IMR-90 (cell line): ENCODE results near the gene PUM2. TPM values are rescaled to one million over a fixed set of nuclear protein-coding genes. Genes with fewer than 3 reads are reported as not detected.
"Not testable (repeated sequence)": the region's sequence is repeated elsewhere in the genome, so short reads cannot be mapped to it uniquely, and the experiment has no call there.

Experiments
- ATAC-seq: fragments of 200-7000 bp; cut with Tn5 transposase; 2 replicates; pipeline ENCODE4 v1.9.1; 2020; ENCODE audit warnings: low read depth, mild to moderate bottlenecking, moderate library complexity
- BruUV-seq: library from RNA; stranded (reverse); fragments of 400-500 nt; replicated peaks from 2 replicates; lab custom pipeline; 2021; lab: Mats Ljungman, UMichigan
- CTCF ChIA-PET: fragments of 300-600 bp; formaldehyde crosslinking; extraction: SDS; loops from one replicate; lab custom pipeline; 2021; ENCODE audit warnings: antibody characterized with exemption; lab: Yijun Ruan, JAX
- POLR2A ChIA-PET: fragments of 300-600 bp; sonication (Branson Sonifier 250); formaldehyde crosslinking; loops from one replicate; lab custom pipeline; 2022; ENCODE audit warnings: antibody characterized with exemption; ENCODE audit not compliant: unreplicated experiment; lab: Charles Lee
- DNase-seq: peaks from one replicate; pipeline ENCODE4 v3.0.0; 2013
- H2AFZ ChIP-seq: replicated peaks from 2 replicates; pipeline ENCODE3; 2013; ENCODE audit warnings: low read length, mild to moderate bottlenecking; ENCODE audit not compliant: poor library complexity
- H2AK5ac ChIP-seq: 2 replicates; pipeline ENCODE4 v1.6.1; 2013; ENCODE audit warnings: low read depth, low read length, inconsistent platforms
- H2AK9ac ChIP-seq: replicated peaks from 2 replicates; pipeline ENCODE3; 2013; ENCODE audit warnings: mild to moderate bottlenecking, low read depth, low read length, moderate library complexity; ENCODE audit not compliant: poor library complexity
- H2BK120ac ChIP-seq: 2 replicates; pipeline ENCODE4 v1.6.1; 2013; ENCODE audit warnings: low read depth, low read length, inconsistent platforms
- H2BK15ac ChIP-seq: 3 replicates; pipeline ENCODE4 v1.6.1; 2013; ENCODE audit warnings: low read depth, low read length, inconsistent platforms
- H2BK20ac ChIP-seq: 2 replicates; pipeline ENCODE4 v1.6.1; 2013; ENCODE audit warnings: low read depth, mild to moderate bottlenecking, inconsistent platforms, low read length, moderate library complexity
- H2BK5ac ChIP-seq: 2 replicates; pipeline ENCODE4 v1.6.1; 2013; ENCODE audit warnings: mild to moderate bottlenecking, low read depth, low read length, inconsistent platforms; ENCODE audit not compliant: poor library complexity, severe bottlenecking
- H3K14ac ChIP-seq: replicated peaks from 2 replicates; pipeline ENCODE4 v1.6.1; 2013; ENCODE audit warnings: low read depth, low read length, inconsistent platforms
- H3K18ac ChIP-seq: 2 replicates; pipeline ENCODE4 v1.6.1; 2013; ENCODE audit warnings: low read depth, low read length, control low read depth
- H3K23ac ChIP-seq: 2 replicates; pipeline ENCODE4 v1.6.1; 2013; ENCODE audit warnings: low read depth, low read length, inconsistent platforms
- H3K27ac ChIP-seq: 2 replicates; pipeline ENCODE4 v1.5.1; 2013; ENCODE audit warnings: mild to moderate bottlenecking, control low read depth, low read length; ENCODE audit not compliant: insufficient read depth
- H3K27me3 ChIP-seq: 2 replicates; pipeline ENCODE4 v1.6.1; 2013; ENCODE audit warnings: low read length; ENCODE audit not compliant: control insufficient read depth, insufficient read depth
- H3K36me3 ChIP-seq: 2 replicates; pipeline ENCODE4 v1.6.1; 2013; ENCODE audit warnings: low read length, mixed read lengths; ENCODE audit not compliant: control insufficient read depth, insufficient read depth
- H3K4ac ChIP-seq: 2 replicates; pipeline ENCODE4 v1.6.1; 2013; ENCODE audit warnings: low read depth, low read length, inconsistent platforms
- H3K4me1 ChIP-seq: 2 replicates; pipeline ENCODE4 v1.6.1; 2013; ENCODE audit warnings: low read length, mixed read lengths; ENCODE audit not compliant: control insufficient read depth, insufficient read depth
- H3K4me2 ChIP-seq: 2 replicates; pipeline ENCODE4 v1.6.1; 2013; ENCODE audit warnings: low read depth, mild to moderate bottlenecking, control low read depth, low read length, moderate library complexity
- H3K4me3 ChIP-seq: 2 replicates; pipeline ENCODE4 v1.5.1; 2013; ENCODE audit warnings: low read depth, mild to moderate bottlenecking, control low read depth, low read length, moderate library complexity; ENCODE audit not compliant: insufficient read depth
- H3K56ac ChIP-seq: 2 replicates; pipeline ENCODE4 v1.6.1; 2013; ENCODE audit warnings: low read length, inconsistent platforms; ENCODE audit not compliant: insufficient read depth; ENCODE audit errors: extremely low read depth
- H3K79me1 ChIP-seq, 2 experiments: 2 replicates each; pipeline ENCODE4 v1.6.1; 2013; ENCODE audit warnings: low read length in 2 of 2, inconsistent platforms in 1 of 2, low read depth in 1 of 2
- H3K9ac ChIP-seq: 2 replicates; pipeline ENCODE4 v1.6.1; 2013; ENCODE audit warnings: low read depth, low read length, control low read depth
- H3K9me1 ChIP-seq: 2 replicates; pipeline ENCODE4 v1.6.1; 2013; ENCODE audit warnings: low read length, inconsistent platforms; ENCODE audit not compliant: insufficient read depth
- H3K9me3 ChIP-seq: 2 replicates; pipeline ENCODE4 v1.6.1; 2013; ENCODE audit warnings: low read length; ENCODE audit not compliant: control insufficient read depth, insufficient read depth
- H4K20me1 ChIP-seq: 2 replicates; pipeline ENCODE4 v1.6.1; 2013; ENCODE audit warnings: low read length, inconsistent platforms; ENCODE audit not compliant: insufficient read depth
- H4K5ac ChIP-seq: 2 replicates; pipeline ENCODE4 v1.6.1; 2013; ENCODE audit warnings: mild to moderate bottlenecking, low read depth, low read length, control low read depth
- H4K8ac ChIP-seq, 2 experiments: 2 replicates each; pipeline ENCODE4 v1.6.1; 2013; ENCODE audit warnings: low read depth in 2 of 2, low read length in 2 of 2, control low read depth in 1 of 2, inconsistent platforms in 1 of 2
- H4K91ac ChIP-seq: 2 replicates; pipeline ENCODE4 v1.6.1; 2013; ENCODE audit warnings: low read depth, low read length, inconsistent platforms; ENCODE audit not compliant: insufficient read depth
- CTCF ChIP-seq: conservative IDR thresholded peaks from 2 replicates; pipeline ENCODE4 v1.5.1; 2012; ENCODE audit warnings: mild to moderate bottlenecking, low read depth, low read length, improper control_type of control experiment
- MAFK ChIP-seq: IDR thresholded peaks from 2 replicates; pipeline ENCODE4 v1.6.1; 2012; ENCODE audit warnings: low read depth, low read length, improper control_type of control experiment
- MXI1 ChIP-seq: IDR thresholded peaks from 2 replicates; pipeline ENCODE4 v1.6.1; 2012; ENCODE audit warnings: low read depth, mild to moderate bottlenecking, low read length, moderate library complexity, borderline replicate concordance
- RAD21 ChIP-seq: IDR thresholded peaks from 2 replicates; pipeline ENCODE4 v1.6.1; 2012; ENCODE audit warnings: low read length, improper control_type of control experiment
- USF2 ChIP-seq: fragments of 150-350 bp; IDR thresholded peaks from 2 replicates; pipeline ENCODE4 v1.6.1; 2017; ENCODE audit warnings: mild to moderate bottlenecking, antibody characterized with exemption, low read length, low read depth
- WGBS, 2 experiments: methylation state at CpG; one replicate each; pipeline versions ENCODE4 v1.1.5 to v1.1.7; 2013; ENCODE audit warnings: missing lambda C conversion rate in 2 of 2; ENCODE audit not compliant: insufficient read length in 1 of 2; ENCODE audit errors: extremely low coverage in 2 of 2; 5-methylcytosine and 5-hydroxymethylcytosine counted together
- dilution Hi-C: fragments of 300-500 bp; cut with HindIII; formaldehyde crosslinking; loops from one replicate; pipeline ENCODE4 v1.14.3; 2018; ENCODE audit warnings: low sequenced_read_pairs; ENCODE audit not compliant: unreplicated experiment
- in situ Hi-C: fragments of 300-500 bp; cut with MboI; formaldehyde crosslinking; loops from 3 replicates; pipeline ENCODE4 v1.14.3; 2019; ENCODE audit warnings: low sequenced_read_pairs, inconsistent platforms, mixed read lengths
- intact Hi-C: fragments of 100-400 bp; cut with micrococcal nuclease; formaldehyde crosslinking; loops from 2 replicates; pipeline ENCODE4 v1.10.0; 2022
- polyA plus RNA-seq, 3 experiments: library from polyadenylated mRNA; depleted of rRNA; stranded (reverse); fragments of >200 nt; gene quantifications; 2 replicates each; pipeline ENCODE4 v1.2.3, GENCODE V29; 2012; ENCODE audit warnings: low replicate concordance in 1 of 3
- total RNA-seq: library from RNA; depleted of rRNA; stranded (reverse); fragments of >200 nt; gene quantifications from 2 replicates; pipeline ENCODE4 v1.2.3, GENCODE V29; 2012

Gene PUM2
- total and polyA plus RNA-seq, 2 of the 4 experiments (the other 2 are of a cell fraction) = 18.8 to 38.4 TPM

- no peak overlapping the region for H4K8ac ChIP-seq
- intact Hi-C loops = no loop called here
- peaks cover 6% of the 10 kb centered on the region; the same call in 1 of the 2 replicates for H3K9me1 ChIP-seq
- no peak overlapping the region for H2AK5ac ChIP-seq
- ChIA-PET POLR2A (no interaction called here), CTCF (interaction anchor here (0.7 kb wide), 1 partner anchor 1887 kb away, joined by 3 read pairs; no protein-coding TSS in a partner anchor)
- no peak overlapping the region for H3K4ac ChIP-seq
- no peak for DNase-seq
- no peak overlapping the region for H2AK9ac ChIP-seq
- no peaks in the 10 kb centered on the region for H4K20me1 ChIP-seq
- no peak overlapping the region for H4K5ac ChIP-seq
- H2BK15ac ChIP-seq = no peak overlapping the region
- no peak overlapping the region for H2BK5ac ChIP-seq
- no peak overlapping the region for H3K18ac ChIP-seq
- H3K4me3 ChIP-seq = no peak overlapping the region
- no peaks in the 10 kb centered on the region for H3K79me1 ChIP-seq
- peaks cover 2% of the 10 kb centered on the region; the same call in 1 of the 2 replicates for H3K9me3 ChIP-seq
- ATAC-seq = no peak
- H3K14ac ChIP-seq = no peak overlapping the region
- 94% methylated on average over 8 of the region's 10 CpGs; no CpG with 5 or more reads in 1 of the 2 experiments for WGBS, 2 experiments
- H3K27me3 ChIP-seq = no peaks in the 10 kb centered on the region
- H4K91ac ChIP-seq = no peak overlapping the region
- H2AFZ ChIP-seq = no peak overlapping the region
- H3K56ac ChIP-seq = no peak overlapping the region
- no peak overlapping the region for H3K23ac ChIP-seq
- no TSS peak for BruUV-seq
- dilution Hi-C loops = no loop called here
- H3K36me3 ChIP-seq = no peaks in the 10 kb centered on the region
- TF ChIP-seq RAD21 (no peak), CTCF (no peak), MXI1 (no peak), USF2 (no peak), MAFK (no peak)
- in situ Hi-C loops = no loop called here
- H3K27ac ChIP-seq = no peak overlapping the region
- no peak overlapping the region for H2BK20ac ChIP-seq
- no peak overlapping the region for H3K4me2 ChIP-seq
- H3K4me1 ChIP-seq = no peaks in the 10 kb centered on the region
- H3K9ac ChIP-seq = no peak overlapping the region
- H2BK120ac ChIP-seq = no peak overlapping the region
Measured at GRCh38 chr2:20235655-20236305, 114.9 kb downstream of the PUM2 start.

- H4K8ac ChIP-seq, ATAC-seq, H3K18ac ChIP-seq, H2BK15ac ChIP-seq, H4K5ac ChIP-seq, H3K79me1 ChIP-seq, H3K56ac ChIP-seq, H3K23ac ChIP-seq, intact Hi-C loops, DNase-seq, H4K20me1 ChIP-seq, H2BK120ac ChIP-seq, H3K36me3 ChIP-seq, H2AK9ac ChIP-seq, H3K4me1 ChIP-seq, H3K27ac ChIP-seq, H2BK20ac ChIP-seq, H3K9me1 ChIP-seq, H3K9ac ChIP-seq, H3K4ac ChIP-seq, H3K9me3 ChIP-seq, H2AK5ac ChIP-seq, H2BK5ac ChIP-seq, BruUV-seq, CTCF ChIA-PET, H4K91ac ChIP-seq, H3K14ac ChIP-seq, H3K4me2 ChIP-seq, H3K27me3 ChIP-seq, H2AFZ ChIP-seq, in situ Hi-C loops, POLR2A ChIA-PET, dilution Hi-C loops, H3K4me3 ChIP-seq: not testable (repeated sequence)
- no CpG with 5 or more reads among the region's 2 CpGs for WGBS, 2 experiments
Measured at GRCh38 chr2:20234597-20234996, 116.0 kb downstream of the PUM2 start.
